ENCODE results near the gene MYO7B.

GRCh38 chr2:127630864-127631540 is 95.5 kb downstream of the MYO7B start:
- TF ChIP-seq POLR2AphosphoS5 (IDR thresholded peaks at IDR 0.05), result peak; percentile 32 to 65 (median 46)
- TF ChIP-seq, protein P1, sequence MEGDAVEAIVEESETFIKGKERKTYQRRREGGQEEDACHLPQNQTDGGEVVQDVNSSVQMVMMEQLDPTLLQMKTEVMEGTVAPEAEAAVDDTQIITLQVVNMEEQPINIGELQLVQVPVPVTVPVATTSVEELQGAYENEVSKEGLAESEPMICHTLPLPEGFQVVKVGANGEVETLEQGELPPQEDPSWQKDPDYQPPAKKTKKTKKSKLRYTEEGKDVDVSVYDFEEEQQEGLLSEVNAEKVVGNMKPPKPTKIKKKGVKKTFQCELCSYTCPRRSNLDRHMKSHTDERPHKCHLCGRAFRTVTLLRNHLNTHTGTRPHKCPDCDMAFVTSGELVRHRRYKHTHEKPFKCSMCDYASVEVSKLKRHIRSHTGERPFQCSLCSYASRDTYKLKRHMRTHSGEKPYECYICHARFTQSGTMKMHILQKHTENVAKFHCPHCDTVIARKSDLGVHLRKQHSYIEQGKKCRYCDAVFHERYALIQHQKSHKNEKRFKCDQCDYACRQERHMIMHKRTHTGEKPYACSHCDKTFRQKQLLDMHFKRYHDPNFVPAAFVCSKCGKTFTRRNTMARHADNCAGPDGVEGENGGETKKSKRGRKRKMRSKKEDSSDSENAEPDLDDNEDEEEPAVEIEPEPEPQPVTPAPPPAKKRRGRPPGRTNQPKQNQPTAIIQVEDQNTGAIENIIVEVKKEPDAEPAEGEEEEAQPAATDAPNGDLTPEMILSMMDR (IDR thresholded peaks at IDR 0.05 in 8 of 11, conservative IDR thresholded peaks at IDR 0.05 in 3 of 11), result no peak
- TF ChIP-seq POLR2A (IDR thresholded peaks at IDR 0.05), result no peak
